ENCODE measurements around the gene PUM1. TPM values are rescaled to one million over a fixed set of nuclear protein-coding genes. Genes with fewer than 3 reads are reported as not detected.

The PUM1 gene
- polyA plus RNA-seq, 1 experiment, result 71.3 TPM

DNA sequence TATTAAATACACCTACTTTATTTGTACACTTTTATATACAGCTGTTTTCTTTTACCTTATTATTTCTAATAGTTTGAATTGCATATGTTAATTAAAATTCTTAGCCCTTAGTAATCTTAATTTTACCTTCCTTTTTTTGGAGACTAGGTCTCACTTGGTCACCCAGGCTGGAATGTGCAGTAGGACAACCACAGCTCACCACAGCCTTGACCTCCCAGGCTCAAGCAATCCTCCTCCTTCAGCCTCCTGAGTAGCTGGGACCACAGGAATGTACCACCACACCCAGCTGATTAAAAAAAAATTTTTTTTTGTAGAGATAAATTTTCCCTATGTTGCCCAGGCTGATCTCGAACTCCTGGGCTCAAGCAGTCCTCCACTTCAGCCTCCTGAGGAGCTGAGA is 141.9 kb downstream of the PUM1 start:
- Histone ChIP-seq H3K27me3 (ENCODE audit: control insufficient read depth, insufficient read depth, low read length) (no peaks in the 10 kb centered on the region), H3K27ac (ENCODE audit: low read depth, low read length) (no peak overlapping the region), H3K4me3 (ENCODE audit: low read depth, low read length) (no peak overlapping the region), H3K9me3 (ENCODE audit: control insufficient read depth, insufficient read depth, low read length) (no peaks in the 10 kb centered on the region)
- ChIA-PET CTCF (interaction anchor here (0.8 to 9.2 kb wide), 4 partner anchors 12 to 144 kb away, joined by 3 to 78 read pairs (median 14); no protein-coding TSS in a partner anchor), POLR2A (no interaction called here)
- DNase-seq (ENCODE audit: low read depth, low spot score), result no peak
- TF ChIP-seq, protein P1, sequence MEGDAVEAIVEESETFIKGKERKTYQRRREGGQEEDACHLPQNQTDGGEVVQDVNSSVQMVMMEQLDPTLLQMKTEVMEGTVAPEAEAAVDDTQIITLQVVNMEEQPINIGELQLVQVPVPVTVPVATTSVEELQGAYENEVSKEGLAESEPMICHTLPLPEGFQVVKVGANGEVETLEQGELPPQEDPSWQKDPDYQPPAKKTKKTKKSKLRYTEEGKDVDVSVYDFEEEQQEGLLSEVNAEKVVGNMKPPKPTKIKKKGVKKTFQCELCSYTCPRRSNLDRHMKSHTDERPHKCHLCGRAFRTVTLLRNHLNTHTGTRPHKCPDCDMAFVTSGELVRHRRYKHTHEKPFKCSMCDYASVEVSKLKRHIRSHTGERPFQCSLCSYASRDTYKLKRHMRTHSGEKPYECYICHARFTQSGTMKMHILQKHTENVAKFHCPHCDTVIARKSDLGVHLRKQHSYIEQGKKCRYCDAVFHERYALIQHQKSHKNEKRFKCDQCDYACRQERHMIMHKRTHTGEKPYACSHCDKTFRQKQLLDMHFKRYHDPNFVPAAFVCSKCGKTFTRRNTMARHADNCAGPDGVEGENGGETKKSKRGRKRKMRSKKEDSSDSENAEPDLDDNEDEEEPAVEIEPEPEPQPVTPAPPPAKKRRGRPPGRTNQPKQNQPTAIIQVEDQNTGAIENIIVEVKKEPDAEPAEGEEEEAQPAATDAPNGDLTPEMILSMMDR (IDR thresholded peaks at IDR 0.05; ENCODE audit: low read depth, low read length), result no peak

DNA sequence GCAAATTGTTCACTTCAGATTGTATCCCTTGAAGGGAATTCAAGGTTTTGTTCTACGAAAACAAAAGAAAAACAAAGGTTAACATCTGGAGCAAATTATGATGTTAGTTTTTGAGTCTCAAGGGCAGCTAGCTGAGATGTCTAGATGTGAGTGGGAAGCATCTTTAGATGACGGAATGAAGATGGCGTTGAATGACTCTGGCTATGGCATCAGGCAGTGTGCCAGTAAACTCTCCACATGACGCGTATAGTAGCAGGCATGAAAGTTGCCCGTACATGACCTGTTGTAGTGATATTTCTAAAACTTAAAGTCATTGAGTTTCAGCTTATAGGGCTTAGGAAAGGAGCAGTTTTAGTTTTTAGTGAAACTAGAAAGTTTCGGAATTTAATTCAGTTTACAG is 144.7 kb downstream of the PUM1 start:
- POLR2A ChIA-PET, result no interaction called here
- no peak for DNase-seq (ENCODE audit: low read depth, low spot score)
- H3K27ac ChIP-seq (ENCODE audit: low read depth, low read length), result no peak overlapping the region
- no peak overlapping the region for H3K4me3 ChIP-seq (ENCODE audit: low read depth, low read length)
- H3K9me3 ChIP-seq (ENCODE audit: control insufficient read depth, insufficient read depth, low read length), result no peaks in the 10 kb centered on the region
- CTCF ChIA-PET, result interaction anchor here (1.0 to 9.2 kb wide), 6 partner anchors 8 to 202 kb away, joined by 4 to 78 read pairs (median 30); no protein-coding TSS in a partner anchor
- TF ChIP-seq, protein P1 (IDR thresholded peaks at IDR 0.05; ENCODE audit: low read depth, low read length), result no peak
- H3K27me3 ChIP-seq (ENCODE audit: control insufficient read depth, insufficient read depth, low read length), result no peaks in the 10 kb centered on the region

DNA sequence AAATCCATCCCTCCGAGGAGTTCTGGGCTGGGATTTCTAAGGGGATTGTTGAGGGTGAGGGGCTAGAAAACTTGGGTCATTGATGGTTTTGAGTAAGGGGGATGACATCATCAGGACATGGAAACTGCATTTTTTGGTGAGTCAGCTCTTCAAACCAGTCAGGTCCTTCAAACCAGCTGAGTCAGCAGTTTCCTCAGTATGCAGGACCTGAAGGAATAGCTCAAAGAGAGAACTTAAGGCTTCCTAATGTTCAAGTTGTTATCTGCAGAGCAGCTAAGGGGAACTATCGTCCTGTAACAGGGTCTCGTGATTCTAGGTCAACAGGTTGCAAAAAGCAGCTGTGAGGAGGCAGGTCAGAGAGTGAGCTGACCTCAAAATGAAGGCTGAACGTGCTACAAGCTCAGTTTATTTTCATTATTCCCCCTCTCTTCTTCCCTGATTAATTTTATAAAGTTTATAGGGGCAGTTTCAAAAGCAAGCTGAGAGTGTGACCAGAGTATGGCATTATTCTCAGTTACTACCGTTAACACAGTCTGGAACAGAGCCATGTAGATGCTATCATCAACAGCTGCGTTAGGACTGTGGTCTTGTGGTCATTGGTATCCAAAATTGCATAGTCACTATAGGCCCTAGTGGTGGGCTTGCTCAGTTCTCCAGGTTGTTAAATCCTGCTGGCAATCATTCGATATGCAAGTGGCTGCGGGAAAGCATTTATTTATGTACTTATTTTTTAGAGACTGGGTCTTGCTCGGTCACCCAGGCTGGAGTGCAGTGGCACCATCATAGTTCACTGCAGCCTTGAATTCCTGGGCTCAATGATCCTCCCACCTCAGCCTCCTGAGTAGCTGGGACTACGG is 146.3 kb downstream of the PUM1 start:
- POLR2A ChIA-PET, result interaction anchor here (0.7 kb wide), 2 partner anchors 9 to 89 kb away, joined by 4 read pairs; no protein-coding TSS in a partner anchor
- CTCF ChIA-PET, result interaction anchor here (0.7 to 9.2 kb wide), 8 partner anchors 8 to 200 kb away, joined by 3 to 78 read pairs (median 18); no protein-coding TSS in a partner anchor
- no peak overlapping the region for H3K4me3 ChIP-seq (ENCODE audit: low read depth, low read length)
- H3K9me3 ChIP-seq (ENCODE audit: control insufficient read depth, insufficient read depth, low read length), result no peaks in the 10 kb centered on the region
- H3K27ac ChIP-seq (ENCODE audit: low read depth, low read length), result no peak overlapping the region
- DNase-seq (ENCODE audit: low read depth, low spot score), result peak; percentile 55
- no peaks in the 10 kb centered on the region for H3K27me3 ChIP-seq (ENCODE audit: control insufficient read depth, insufficient read depth, low read length)
- TF ChIP-seq, protein P1 (IDR thresholded peaks at IDR 0.05; ENCODE audit: low read depth, low read length), result peak; percentile 31; the same call in 1 of the 2 replicates

DNA sequence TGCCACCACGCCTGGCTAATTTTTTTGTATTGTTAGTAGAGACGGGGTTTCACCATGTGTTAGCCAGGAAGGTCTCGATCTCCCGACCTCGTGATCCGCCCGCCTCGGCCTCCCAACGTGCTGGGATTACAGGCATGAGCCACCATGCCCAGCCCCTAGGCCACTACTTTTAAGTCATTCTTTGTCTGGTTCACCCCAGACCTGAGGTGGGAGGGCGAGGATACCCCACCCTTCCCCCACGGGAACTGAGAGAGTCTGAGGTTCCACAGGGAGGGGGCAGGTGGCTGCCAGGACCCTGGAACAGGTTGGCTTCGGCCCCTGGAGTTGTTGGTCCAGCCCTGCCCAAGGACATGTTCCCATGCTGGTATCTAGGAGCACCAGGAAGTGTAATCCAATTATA is 149.2 kb downstream of the PUM1 start:
- Histone ChIP-seq H3K27me3 (ENCODE audit: control insufficient read depth, insufficient read depth, low read length) (no peaks in the 10 kb centered on the region), H3K9me3 (ENCODE audit: control insufficient read depth, insufficient read depth, low read length) (no peaks in the 10 kb centered on the region), H3K4me3 (ENCODE audit: low read depth, low read length) (no peak overlapping the region), H3K27ac (ENCODE audit: low read depth, low read length) (no peak overlapping the region)
- POLR2A ChIA-PET, result no interaction called here
- CTCF ChIA-PET, result interaction anchor here (8.8 to 14.8 kb wide), 2 partner anchors 114 to 134 kb away, joined by 257 to 535 read pairs; no protein-coding TSS in a partner anchor
- DNase-seq (ENCODE audit: low read depth, low spot score), result no peak
- TF ChIP-seq, protein P1 (IDR thresholded peaks at IDR 0.05; ENCODE audit: low read depth, low read length), result no peak

Data from AG04450 (cell line).